Activated CD8-positive, alpha-beta memory T cell treated with anti-CD3 and anti-CD28 coated beads, Interleukin-2, amount 50 U/mL, for 1 hour (primary cell): Measurements from ENCODE around the gene EXD2.
A peak's percentile ranks its signal among the peaks of the same experiment; 100 is the strongest.
"Not testable (repeated sequence)": the region's sequence is repeated elsewhere in the genome, so short reads cannot be mapped to it uniquely, and the experiment has no call there.

ENCODE experiments used
- DNase-seq: peaks from one replicate; pipeline ENCODE4 v3.0.0-alpha.2; 2020; ENCODE audit errors: extremely low read depth

Gene EXD2

GRCh38 chr14:69191340-69192111, at the start of gene EXD2:
EXD2 (plus strand) TSS chr14:69191498; CDS start chr14:69209471, 17,973 bp downstream.
- peak; percentile 30 for DNase-seq

- DNase-seq, result no peak
Observed at GRCh38 chr14:69141550-69141949, 49.7 kb upstream of the EXD2 start.

- DNase-seq, result no peak
Observed at GRCh38 chr14:69142101-69142500, 49.2 kb upstream of the EXD2 start.

GRCh38 chr14:69149461-69150244, 41.6 kb upstream of the EXD2 start:
- DNase-seq, result no peak

GRCh38 chr14:69151458-69152180, 39.7 kb upstream of the EXD2 start:
- DNase-seq, result peak; percentile 26

GRCh38 chr14:69152181-69152901, 39.0 kb upstream of the EXD2 start:
- peak; percentile 25 for DNase-seq

- peak; percentile 90 for DNase-seq
Observed at GRCh38 chr14:69152902-69153151, 38.5 kb upstream of the EXD2 start, which contains the start of gene DCAF5. DCAF5 (minus strand) TSS chr14:69153119; CDS start chr14:69152978, 141 bp downstream.

GRCh38 chr14:69153152-69153872, 38.0 kb upstream of the EXD2 start:
- no peak for DNase-seq

GRCh38 chr14:69153873-69154270, 37.4 kb upstream of the EXD2 start:
- DNase-seq, result no peak

- DNase-seq, result no peak
Observed at GRCh38 chr14:69154779-69155178, 36.5 kb upstream of the EXD2 start.

GRCh38 chr14:69156224-69156623, 35.1 kb upstream of the EXD2 start:
- no peak for DNase-seq

GRCh38 chr14:69161590-69161989, 29.7 kb upstream of the EXD2 start:
- DNase-seq, result no peak

GRCh38 chr14:69165787-69166186, 25.5 kb upstream of the EXD2 start:
- DNase-seq, result not testable (repeated sequence)

- DNase-seq, result no peak
Observed at GRCh38 chr14:69170839-69171238, 20.5 kb upstream of the EXD2 start.

- DNase-seq, result no peak
Observed at GRCh38 chr14:69171569-69171968, 19.7 kb upstream of the EXD2 start.

- DNase-seq, result no peak
Observed at GRCh38 chr14:69175130-69175529, 16.2 kb upstream of the EXD2 start.

GRCh38 chr14:69181491-69181890, 9.8 kb upstream of the EXD2 start:
- DNase-seq, result no peak

- not testable (repeated sequence) for DNase-seq
Observed at GRCh38 chr14:69182580-69182979, 8.7 kb upstream of the EXD2 start.

GRCh38 chr14:69183735-69184134, 7.6 kb upstream of the EXD2 start:
- DNase-seq, result no peak

GRCh38 chr14:69190191-69190590, 1.1 kb upstream of the EXD2 start:
- DNase-seq, result no peak

- DNase-seq, result no peak
Observed at GRCh38 chr14:69193721-69194120, 2.4 kb downstream of the EXD2 start.
